RWPE1 (cell line): ENCODE data around the gene MAP3K1.
A peak's percentile ranks its signal among the peaks of the same experiment; 100 is the strongest.

ENCODE experiments used
- CTCF ChIA-PET: fragments of 350-600 bp; sonication (Branson Sonifier 250); formaldehyde crosslinking; extraction: SDS; loops from one replicate; lab custom pipeline; 2021; lab: Yijun Ruan, JAX
- POLR2A ChIA-PET: fragments of 400-600 bp; formaldehyde crosslinking; extraction: SDS; loops from one replicate; lab custom pipeline; 2020; ENCODE audit warnings: antibody characterized with exemption; ENCODE audit not compliant: low non-redundant PET; lab: Yijun Ruan, JAX
- DNase-seq: peaks from one replicate; pipeline ENCODE4 v3.0.0; 2012; ENCODE audit warnings: low spot score
- H3K27ac ChIP-seq: fragments of 450-650 bp; 2 replicates; pipeline ENCODE4 v1.5.1; 2017
- TF ChIP-seq, protein P1 (sequence below): fragments of 450-650 bp; conservative IDR thresholded peaks from 2 replicates; pipeline ENCODE4 v1.5.1; 2017; ENCODE audit warnings: low read depth, mild to moderate bottlenecking

The MAP3K1 gene

DNA sequence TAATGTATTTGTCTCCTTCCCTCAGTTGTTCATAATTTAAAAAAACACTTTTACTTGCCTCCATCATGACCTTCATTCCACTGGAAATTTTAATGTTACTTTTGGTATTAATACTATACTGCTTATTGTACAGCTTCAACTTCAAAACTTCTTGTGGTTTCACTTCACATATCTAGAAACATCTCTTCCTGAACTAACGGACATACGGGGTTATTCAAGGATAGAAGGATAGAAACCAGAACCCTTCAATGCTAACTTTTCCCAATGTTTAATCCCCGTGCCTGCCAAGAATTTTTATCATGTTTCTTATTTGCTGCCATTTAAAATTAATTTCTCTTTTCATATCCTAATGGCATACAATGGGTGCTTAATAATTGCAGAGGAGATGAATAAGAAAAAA is 57.7 kb downstream of the MAP3K1 start:
- POLR2A ChIA-PET: no interaction called here
- no peak overlapping the region for H3K27ac ChIP-seq
- TF ChIP-seq, protein P1, sequence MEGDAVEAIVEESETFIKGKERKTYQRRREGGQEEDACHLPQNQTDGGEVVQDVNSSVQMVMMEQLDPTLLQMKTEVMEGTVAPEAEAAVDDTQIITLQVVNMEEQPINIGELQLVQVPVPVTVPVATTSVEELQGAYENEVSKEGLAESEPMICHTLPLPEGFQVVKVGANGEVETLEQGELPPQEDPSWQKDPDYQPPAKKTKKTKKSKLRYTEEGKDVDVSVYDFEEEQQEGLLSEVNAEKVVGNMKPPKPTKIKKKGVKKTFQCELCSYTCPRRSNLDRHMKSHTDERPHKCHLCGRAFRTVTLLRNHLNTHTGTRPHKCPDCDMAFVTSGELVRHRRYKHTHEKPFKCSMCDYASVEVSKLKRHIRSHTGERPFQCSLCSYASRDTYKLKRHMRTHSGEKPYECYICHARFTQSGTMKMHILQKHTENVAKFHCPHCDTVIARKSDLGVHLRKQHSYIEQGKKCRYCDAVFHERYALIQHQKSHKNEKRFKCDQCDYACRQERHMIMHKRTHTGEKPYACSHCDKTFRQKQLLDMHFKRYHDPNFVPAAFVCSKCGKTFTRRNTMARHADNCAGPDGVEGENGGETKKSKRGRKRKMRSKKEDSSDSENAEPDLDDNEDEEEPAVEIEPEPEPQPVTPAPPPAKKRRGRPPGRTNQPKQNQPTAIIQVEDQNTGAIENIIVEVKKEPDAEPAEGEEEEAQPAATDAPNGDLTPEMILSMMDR: no peak
- no peak for DNase-seq
- CTCF ChIA-PET: no interaction called here

DNA sequence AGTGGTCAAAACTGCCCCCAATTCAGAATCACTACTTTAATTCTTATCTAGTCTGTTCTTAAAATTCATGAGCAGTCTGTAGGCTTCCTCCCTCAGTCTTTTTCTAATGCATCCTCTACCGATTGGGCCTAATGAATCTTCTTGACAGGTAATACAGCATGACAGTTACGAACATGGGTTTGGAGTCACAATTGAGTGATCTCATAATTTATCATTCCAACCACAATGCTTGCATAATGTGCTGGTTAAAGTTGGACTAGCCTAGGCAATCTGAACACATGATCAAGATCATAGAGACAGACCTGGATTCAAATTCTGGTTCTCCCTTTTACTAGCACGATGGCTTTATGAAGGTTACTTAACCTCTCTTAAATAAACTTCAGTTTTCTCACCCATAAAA is 61.0 kb downstream of the MAP3K1 start:
- ChIA-PET CTCF (no interaction called here), POLR2A (no interaction called here)
- TF ChIP-seq, protein P1: no peak
- no peak overlapping the region for H3K27ac ChIP-seq
- DNase-seq: peak; percentile 58

DNA sequence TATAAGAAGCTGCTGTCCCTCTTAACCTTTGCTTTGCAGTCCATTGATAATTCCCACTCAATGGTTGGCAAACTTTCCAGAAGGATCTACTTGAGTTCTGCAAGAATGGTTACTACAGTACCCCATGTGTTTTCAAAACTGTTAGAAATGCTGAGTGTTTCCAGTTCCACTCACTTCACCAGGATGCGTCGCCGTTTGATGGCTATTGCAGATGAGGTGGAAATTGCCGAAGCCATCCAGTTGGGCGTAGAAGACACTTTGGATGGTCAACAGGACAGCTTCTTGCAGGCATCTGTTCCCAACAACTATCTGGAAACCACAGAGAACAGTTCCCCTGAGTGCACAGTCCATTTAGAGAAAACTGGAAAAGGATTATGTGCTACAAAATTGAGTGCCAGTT is 66.2 kb downstream of the MAP3K1 start:
- CTCF ChIA-PET: interaction anchor here (0.5 kb wide), 1 partner anchor 20 kb away, joined by 4 read pairs; no protein-coding TSS in a partner anchor
- no peak for DNase-seq
- POLR2A ChIA-PET: no interaction called here

DNA sequence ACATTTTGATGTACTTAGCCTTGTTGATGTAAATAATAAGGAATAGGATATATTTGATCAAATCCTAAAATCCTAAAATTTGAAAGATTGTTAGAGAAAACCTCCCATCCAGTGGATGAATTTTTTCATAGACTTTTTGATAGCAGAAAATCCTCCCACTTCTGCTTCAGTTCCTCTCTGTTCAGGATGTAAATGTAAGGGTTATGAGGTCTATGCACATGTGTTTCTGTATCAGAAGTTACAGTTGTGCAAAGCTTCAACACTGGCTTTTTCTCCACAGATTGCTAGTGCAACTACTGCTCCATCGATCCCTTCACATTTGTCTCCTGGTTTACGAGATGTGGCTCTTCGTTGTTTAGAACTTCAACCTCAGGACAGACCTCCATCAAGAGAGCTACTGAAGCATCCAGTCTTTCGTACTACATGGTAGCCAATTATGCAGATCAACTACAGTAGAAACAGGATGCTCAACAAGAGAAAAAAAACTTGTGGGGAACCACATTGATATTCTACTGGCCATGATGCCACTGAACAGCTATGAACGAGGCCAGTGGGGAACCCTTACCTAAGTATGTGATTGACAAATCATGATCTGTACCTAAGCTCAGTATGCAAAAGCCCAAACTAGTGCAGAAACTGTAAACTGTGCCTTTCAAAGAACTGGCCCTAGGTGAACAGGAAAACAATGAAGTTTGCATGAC is 78.1 kb downstream of the MAP3K1 start:
- DNase-seq: no peak
- no peak overlapping the region for H3K27ac ChIP-seq
- ChIA-PET CTCF (no interaction called here), POLR2A (no interaction called here)
- TF ChIP-seq, protein P1: no peak

More for the DNA sequence above, 66.2 kb downstream of the MAP3K1 start:
- H3K27ac ChIP-seq: no peak overlapping the region
- TF ChIP-seq, protein P1: no peak

DNA sequence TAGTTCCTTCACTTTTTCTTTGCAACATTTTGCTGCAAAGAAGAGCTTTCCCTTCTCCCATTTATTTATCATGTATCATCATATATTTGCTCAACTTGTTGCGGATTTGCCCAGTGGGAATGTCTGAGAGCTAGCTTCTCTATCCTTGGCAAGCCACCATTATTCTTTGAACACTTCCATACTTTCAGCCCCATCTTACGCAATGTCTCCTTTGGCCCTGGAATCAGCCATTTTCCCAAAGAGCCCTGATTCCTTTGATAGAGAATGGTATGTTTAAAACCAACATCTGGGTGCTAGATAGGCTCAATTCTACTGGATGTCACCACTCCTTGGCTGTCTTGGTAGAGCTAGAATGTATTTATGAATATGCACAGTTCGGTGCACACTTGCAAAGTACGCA is 81.4 kb downstream of the MAP3K1 start:
- no peak for DNase-seq
- TF ChIP-seq, protein P1: no peak
- POLR2A ChIA-PET: no interaction called here
- CTCF ChIA-PET: interaction anchor here (0.6 to 1.0 kb wide), 3 partner anchors 59 to 1309 kb away, joined by 3 to 4 read pairs (median 3); no protein-coding TSS in a partner anchor
- no peak overlapping the region for H3K27ac ChIP-seq

DNA sequence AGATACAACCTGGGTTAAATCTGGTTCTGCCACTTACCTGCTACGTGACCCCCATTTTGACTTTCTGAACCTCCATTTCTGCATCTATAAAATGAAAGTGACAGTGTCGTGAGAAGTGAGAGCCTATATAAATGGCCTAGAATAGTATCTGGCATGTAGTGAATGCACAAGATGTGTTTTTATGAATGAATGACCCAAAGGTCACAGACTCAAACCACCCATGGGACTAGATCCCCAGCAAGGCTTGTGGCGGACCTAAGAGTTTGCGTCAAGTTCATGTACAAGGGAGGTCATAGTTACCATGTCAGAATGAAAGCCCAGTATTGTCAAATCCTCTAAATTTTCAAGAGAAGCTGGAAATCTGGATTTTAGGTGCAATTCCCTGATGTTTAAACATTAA is 82.9 kb downstream of the MAP3K1 start:
- DNase-seq: no peak
- TF ChIP-seq, protein P1: no peak
- H3K27ac ChIP-seq: no peak overlapping the region
- ChIA-PET POLR2A (no interaction called here), CTCF (interaction anchor here (0.6 to 1.2 kb wide), 2 partner anchors 52 to 246 kb away, joined by 3 to 4 read pairs; no protein-coding TSS in a partner anchor)
